GM10266 (cell line): ENCODE measurements around the gene COPS3.

Experiments used
- DNase-seq: peaks from one replicate; pipeline ENCODE4 v3.0.0; 2012; ENCODE audit errors: extremely low spot score
- TF ChIP-seq, protein P1 (sequence below): IDR thresholded peaks from 2 replicates; pipeline ENCODE4 v1.5.1; 2012; ENCODE audit warnings: mild to moderate bottlenecking, low read depth; ENCODE audit not compliant: control insufficient read depth, insufficient read depth; ENCODE audit errors: missing control alignments

COPS3 gene

GRCh38 chr17:17241656-17242055, 39.4 kb downstream of the COPS3 start:
- TF ChIP-seq, protein P1, sequence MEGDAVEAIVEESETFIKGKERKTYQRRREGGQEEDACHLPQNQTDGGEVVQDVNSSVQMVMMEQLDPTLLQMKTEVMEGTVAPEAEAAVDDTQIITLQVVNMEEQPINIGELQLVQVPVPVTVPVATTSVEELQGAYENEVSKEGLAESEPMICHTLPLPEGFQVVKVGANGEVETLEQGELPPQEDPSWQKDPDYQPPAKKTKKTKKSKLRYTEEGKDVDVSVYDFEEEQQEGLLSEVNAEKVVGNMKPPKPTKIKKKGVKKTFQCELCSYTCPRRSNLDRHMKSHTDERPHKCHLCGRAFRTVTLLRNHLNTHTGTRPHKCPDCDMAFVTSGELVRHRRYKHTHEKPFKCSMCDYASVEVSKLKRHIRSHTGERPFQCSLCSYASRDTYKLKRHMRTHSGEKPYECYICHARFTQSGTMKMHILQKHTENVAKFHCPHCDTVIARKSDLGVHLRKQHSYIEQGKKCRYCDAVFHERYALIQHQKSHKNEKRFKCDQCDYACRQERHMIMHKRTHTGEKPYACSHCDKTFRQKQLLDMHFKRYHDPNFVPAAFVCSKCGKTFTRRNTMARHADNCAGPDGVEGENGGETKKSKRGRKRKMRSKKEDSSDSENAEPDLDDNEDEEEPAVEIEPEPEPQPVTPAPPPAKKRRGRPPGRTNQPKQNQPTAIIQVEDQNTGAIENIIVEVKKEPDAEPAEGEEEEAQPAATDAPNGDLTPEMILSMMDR = no peak
- no peak for DNase-seq

- no peak for DNase-seq
- TF ChIP-seq, protein P1 = no peak
Observed at GRCh38 chr17:17239832-17240231, 41.2 kb downstream of the COPS3 start.

DNA sequence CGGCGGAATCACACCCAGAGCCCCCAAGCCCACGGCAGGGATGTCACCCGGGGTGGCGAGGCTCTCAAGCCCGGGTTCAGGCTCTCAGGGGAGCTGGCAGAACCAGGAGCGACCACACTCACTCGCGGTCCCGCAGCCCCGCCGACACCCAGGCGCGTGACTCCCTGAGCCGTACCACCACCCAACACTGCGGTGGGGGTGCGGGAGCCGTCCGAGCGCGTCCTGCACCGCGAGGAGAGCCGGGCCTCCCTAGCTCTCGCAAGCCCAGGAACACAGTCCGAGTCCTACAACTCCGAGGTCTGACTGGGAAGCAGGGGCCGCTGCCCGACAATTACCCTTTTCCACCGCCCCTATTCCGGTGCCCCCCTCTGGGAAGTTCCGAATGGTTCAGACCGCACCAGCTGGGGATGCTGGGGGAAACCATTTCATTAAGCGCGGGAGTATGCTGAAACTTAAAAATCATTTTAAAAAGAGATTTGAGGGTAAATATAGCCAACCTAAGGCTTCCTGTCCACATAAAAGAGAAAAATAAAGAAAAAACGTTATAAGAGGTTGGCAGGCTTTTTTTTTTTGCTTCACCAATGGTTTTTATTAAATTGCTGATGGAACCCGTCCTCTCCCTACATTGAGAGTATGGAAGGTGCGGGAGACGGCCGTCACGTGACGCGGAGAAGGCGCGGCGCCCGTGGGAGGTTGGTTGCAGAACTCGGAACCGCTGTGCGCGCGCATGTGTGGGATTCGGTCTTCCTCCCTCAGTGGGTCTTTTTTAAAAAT, 43.8 kb downstream of the COPS3 start, which contains the start of gene FLCN:
Gene FLCN (minus strand): TSS at position 143 of the 774 bp plus-strand sequence. CDS start 9,031 bp downstream, outside the sequence.
- DNase-seq = peak; percentile 92
- TF ChIP-seq, protein P1 = no peak

DNA sequence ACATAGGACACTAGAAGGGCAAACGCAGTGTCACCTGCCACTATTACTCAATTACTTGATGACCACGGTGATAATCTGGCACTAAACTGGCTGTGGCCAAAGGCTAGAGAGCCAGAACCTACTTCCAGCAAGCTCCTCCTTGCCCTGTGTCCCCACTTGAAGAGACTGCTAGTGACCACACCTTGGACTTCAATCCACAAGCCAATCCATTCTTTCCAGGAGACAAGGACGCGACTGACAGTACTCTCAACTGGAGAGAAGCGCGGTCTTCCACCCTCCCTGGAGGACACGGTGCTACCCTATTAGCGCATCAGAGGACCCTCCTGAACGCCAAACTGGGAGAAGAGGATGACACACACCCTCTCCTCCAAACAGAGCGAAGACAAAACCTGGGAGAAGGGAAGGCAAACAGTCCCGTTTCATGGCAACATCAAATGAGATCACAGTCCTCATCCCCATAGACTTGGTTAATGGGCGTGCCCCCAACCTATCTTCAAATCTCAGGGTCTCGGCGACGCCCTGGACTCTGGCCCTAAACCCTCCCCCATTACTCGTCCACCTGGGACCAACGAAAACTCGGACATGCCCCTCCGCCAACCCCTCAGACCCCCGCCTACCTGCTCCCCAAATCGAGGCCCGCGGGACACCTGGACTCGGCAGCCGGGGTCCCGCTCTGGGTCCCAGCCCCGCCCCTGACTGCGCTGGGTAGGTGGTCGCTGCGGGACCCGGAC, 44.6 kb downstream of the COPS3 start:
- no peak for DNase-seq
- TF ChIP-seq, protein P1 = no peak

- no peak for DNase-seq
- TF ChIP-seq, protein P1 = no peak
Observed at GRCh38 chr17:17235212-17236174, 45.6 kb downstream of the COPS3 start.

DNA sequence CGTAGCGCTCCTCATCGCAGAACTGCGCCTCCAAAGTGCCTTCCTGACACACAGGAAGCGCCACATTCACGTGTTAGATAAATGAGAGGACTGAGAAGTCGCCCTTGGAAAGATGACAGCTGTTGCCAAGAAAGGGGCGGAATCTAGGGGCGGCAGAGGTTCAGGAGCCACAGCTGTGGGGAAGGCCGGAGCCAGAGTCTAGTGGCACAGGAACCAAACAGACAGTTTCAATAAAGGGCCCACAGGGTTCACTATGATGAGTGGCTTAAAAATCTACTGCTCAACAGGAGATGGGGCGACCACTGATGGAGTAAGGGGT, 48.8 kb downstream of the COPS3 start:
- TF ChIP-seq, protein P1 = no peak
- DNase-seq = no peak
